Measurements from ENCODE around the gene GTF2A1L.
A peak's percentile ranks its signal among the peaks of the same experiment; 100 is the strongest.
"Not testable (repeated sequence)": the region's sequence is repeated elsewhere in the genome, so short reads cannot be mapped to it uniquely, and the experiment has no call there.

Gene GTF2A1L

GRCh38 chr2:48620604-48621003 lies 2.9 kb downstream of the GTF2A1L start:
- H3K27ac ChIP-seq: no peak overlapping the region
- no peaks in the 10 kb centered on the region for H3K36me3 ChIP-seq (ENCODE audit: insufficient read depth, low read length)
- no peak overlapping the region for H3K4me3 ChIP-seq
- no peak overlapping the region for H3K9ac ChIP-seq (ENCODE audit: insufficient read length)
- no peak for DNase-seq (ENCODE audit: low read depth, low spot score)
- TF ChIP-seq EZH2 (IDR thresholded peaks at IDR 0.05) (no peak), POLR2AphosphoS5 (IDR thresholded peaks at IDR 0.05; ENCODE audit: borderline replicate concordance, low read depth, low read length) (no peak), FOXP2 (optimal IDR thresholded peaks at IDR 0.05; ENCODE audit: control extremely low read depth, extremely low read length, insufficient read depth) (no peak)
- H3K9me3 ChIP-seq (ENCODE audit: low read depth, low read length): no peaks in the 10 kb centered on the region

- DNase-seq (ENCODE audit: low read depth, low spot score): peak; percentile 77
- H3K9ac ChIP-seq (ENCODE audit: insufficient read length); H3K9me3 ChIP-seq (ENCODE audit: low read depth, low read length); H3K4me3 ChIP-seq; H3K36me3 ChIP-seq (ENCODE audit: insufficient read depth, low read length): not testable (repeated sequence)
- peak overlapping the region; percentile 81; the same call in 1 of the 2 replicates for H3K27ac ChIP-seq
Observed at GRCh38 chr2:48622691-48623090, 5.0 kb downstream of the GTF2A1L start.

GRCh38 chr2:48624696-48625095 lies 7.0 kb downstream of the GTF2A1L start:
- DNase-seq (ENCODE audit: low read depth, low spot score): no peak
- no peak overlapping the region for H3K27ac ChIP-seq

GRCh38 chr2:48626047-48626446 lies 8.4 kb downstream of the GTF2A1L start:
- H3K9me3 ChIP-seq (ENCODE audit: low read depth, low read length): no peaks in the 10 kb centered on the region; the same call in 1 of the 2 replicates
- H3K27ac ChIP-seq: no peak overlapping the region
- no peak overlapping the region for H3K9ac ChIP-seq (ENCODE audit: insufficient read length)
- no peak for DNase-seq (ENCODE audit: low read depth, low spot score)
- no peaks in the 10 kb centered on the region for H3K36me3 ChIP-seq (ENCODE audit: insufficient read depth, low read length)
- H3K4me3 ChIP-seq: no peak overlapping the region
- TF ChIP-seq EZH2 (IDR thresholded peaks at IDR 0.05) (no peak), FOXP2 (optimal IDR thresholded peaks at IDR 0.05; ENCODE audit: control extremely low read depth, extremely low read length, insufficient read depth) (no peak), POLR2AphosphoS5 (IDR thresholded peaks at IDR 0.05; ENCODE audit: borderline replicate concordance, low read depth, low read length) (no peak)

More at GRCh38 chr2:48624696-48625095, 7.0 kb downstream of the GTF2A1L start:
- TF ChIP-seq EZH2 (IDR thresholded peaks at IDR 0.05) (no peak), POLR2AphosphoS5 (IDR thresholded peaks at IDR 0.05; ENCODE audit: borderline replicate concordance, low read depth, low read length) (no peak), FOXP2 (optimal IDR thresholded peaks at IDR 0.05; ENCODE audit: control extremely low read depth, extremely low read length, insufficient read depth) (no peak)
- H3K9ac ChIP-seq (ENCODE audit: insufficient read length): no peak overlapping the region
- H3K36me3 ChIP-seq (ENCODE audit: insufficient read depth, low read length): no peaks in the 10 kb centered on the region
- no peaks in the 10 kb centered on the region; the same call in 1 of the 2 replicates for H3K9me3 ChIP-seq (ENCODE audit: low read depth, low read length)
- H3K4me3 ChIP-seq: no peak overlapping the region

GRCh38 chr2:48633143-48633542 lies 15.5 kb downstream of the GTF2A1L start:
- DNase-seq (ENCODE audit: low read depth, low spot score): no peak
- no peak overlapping the region for H3K9ac ChIP-seq (ENCODE audit: insufficient read length)
- no peak overlapping the region for H3K27ac ChIP-seq
- no peaks in the 10 kb centered on the region for H3K36me3 ChIP-seq (ENCODE audit: insufficient read depth, low read length)
- no peaks in the 10 kb centered on the region for H3K9me3 ChIP-seq (ENCODE audit: low read depth, low read length)
- no peak for TF ChIP-seq EZH2 (IDR thresholded peaks at IDR 0.05)
- no peak for TF ChIP-seq POLR2AphosphoS5 (IDR thresholded peaks at IDR 0.05; ENCODE audit: borderline replicate concordance, low read depth, low read length)
- no peak for TF ChIP-seq FOXP2 (optimal IDR thresholded peaks at IDR 0.05; ENCODE audit: control extremely low read depth, extremely low read length, insufficient read depth)
- no peak overlapping the region for H3K4me3 ChIP-seq

- Histone ChIP-seq H3K9me3 (ENCODE audit: low read depth, low read length) (no peaks in the 10 kb centered on the region), H3K9ac (ENCODE audit: insufficient read length) (no peak overlapping the region), H3K27ac (no peak overlapping the region), H3K36me3 (ENCODE audit: insufficient read depth, low read length) (no peaks in the 10 kb centered on the region), H3K4me3 (no peak overlapping the region)
- no peak for DNase-seq (ENCODE audit: low read depth, low spot score)
- TF ChIP-seq POLR2AphosphoS5 (IDR thresholded peaks at IDR 0.05; ENCODE audit: borderline replicate concordance, low read depth, low read length) (no peak), FOXP2 (optimal IDR thresholded peaks at IDR 0.05; ENCODE audit: control extremely low read depth, extremely low read length, insufficient read depth) (no peak), EZH2 (IDR thresholded peaks at IDR 0.05) (no peak)
Observed at GRCh38 chr2:48635786-48636185, 18.1 kb downstream of the GTF2A1L start.

- TF ChIP-seq POLR2AphosphoS5 (IDR thresholded peaks at IDR 0.05; ENCODE audit: borderline replicate concordance, low read depth, low read length) (no peak), FOXP2 (optimal IDR thresholded peaks at IDR 0.05; ENCODE audit: control extremely low read depth, extremely low read length, insufficient read depth) (no peak), EZH2 (IDR thresholded peaks at IDR 0.05) (no peak)
- H3K9ac ChIP-seq (ENCODE audit: insufficient read length): no peak overlapping the region
- no peaks in the 10 kb centered on the region for H3K36me3 ChIP-seq (ENCODE audit: insufficient read depth, low read length)
- H3K4me3 ChIP-seq: no peak overlapping the region
- DNase-seq (ENCODE audit: low read depth, low spot score): no peak
- no peaks in the 10 kb centered on the region for H3K9me3 ChIP-seq (ENCODE audit: low read depth, low read length)
- no peak overlapping the region for H3K27ac ChIP-seq
Observed at GRCh38 chr2:48638261-48638660, 20.6 kb downstream of the GTF2A1L start.

- DNase-seq (ENCODE audit: low read depth, low spot score): no peak
- H3K27ac ChIP-seq: peak overlapping the region; percentile 57
- peak overlapping the region; percentile 21 for H3K4me3 ChIP-seq
- TF ChIP-seq POLR2AphosphoS5 (IDR thresholded peaks at IDR 0.05; ENCODE audit: borderline replicate concordance, low read depth, low read length): no peak
- no peak for TF ChIP-seq FOXP2 (optimal IDR thresholded peaks at IDR 0.05; ENCODE audit: control extremely low read depth, extremely low read length, insufficient read depth)
- TF ChIP-seq EZH2 (IDR thresholded peaks at IDR 0.05): no peak
- no peak overlapping the region for H3K9ac ChIP-seq (ENCODE audit: insufficient read length)
- no peaks in the 10 kb centered on the region for H3K9me3 ChIP-seq (ENCODE audit: low read depth, low read length)
- H3K36me3 ChIP-seq (ENCODE audit: insufficient read depth, low read length): no peaks in the 10 kb centered on the region
Observed at GRCh38 chr2:48651158-48651790, 33.6 kb downstream of the GTF2A1L start.

GRCh38 chr2:48668992-48669391 lies 51.3 kb downstream of the GTF2A1L start:
- no peaks in the 10 kb centered on the region for H3K9me3 ChIP-seq (ENCODE audit: low read depth, low read length)
- DNase-seq (ENCODE audit: low read depth, low spot score): no peak
- no peak overlapping the region for H3K9ac ChIP-seq (ENCODE audit: insufficient read length)
- TF ChIP-seq EZH2 (IDR thresholded peaks at IDR 0.05): no peak
- TF ChIP-seq FOXP2 (optimal IDR thresholded peaks at IDR 0.05; ENCODE audit: control extremely low read depth, extremely low read length, insufficient read depth): no peak
- TF ChIP-seq POLR2AphosphoS5 (IDR thresholded peaks at IDR 0.05; ENCODE audit: borderline replicate concordance, low read depth, low read length): no peak
- no peaks in the 10 kb centered on the region for H3K36me3 ChIP-seq (ENCODE audit: insufficient read depth, low read length)
- no peak overlapping the region for H3K27ac ChIP-seq
- no peak overlapping the region for H3K4me3 ChIP-seq

Measured in SK-N-MC (cell line).